ENCODE measurements around the gene LY6G6D.

Gene LY6G6D

DNA sequence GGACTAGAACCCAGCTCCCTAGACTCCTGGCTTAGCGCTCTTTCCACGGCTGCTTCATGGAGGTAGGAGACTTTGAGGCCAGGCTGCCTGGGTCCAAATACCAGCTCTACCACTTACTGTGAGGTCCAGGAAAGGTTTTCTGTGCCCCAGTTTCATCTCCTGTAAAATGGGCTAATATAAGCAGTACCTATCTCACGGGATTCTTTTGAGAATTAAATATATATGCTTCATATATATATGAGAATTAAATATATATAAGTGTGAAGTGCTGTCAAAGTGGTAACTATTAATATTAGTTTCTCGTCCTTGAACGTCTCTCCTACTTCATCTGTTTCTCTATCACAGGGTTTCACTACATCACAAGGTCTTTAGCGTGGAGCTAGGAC lies 24.1 kb upstream of the LY6G6D start:
- no peaks in the 10 kb centered on the region for H3K9me3 ChIP-seq (ENCODE audit: low read length)
- peaks cover 73% of the 10 kb centered on the region for H3K36me3 ChIP-seq (ENCODE audit: insufficient read depth, low read length)
- no peak overlapping the region for H3K4me3 ChIP-seq (ENCODE audit: low read depth, low read length, poor library complexity, severe bottlenecking)
- peaks cover 8% of the 10 kb centered on the region for H3K4me1 ChIP-seq (ENCODE audit: insufficient read depth, low read length, severe bottlenecking)
- no peak overlapping the region for H3K9ac ChIP-seq (ENCODE audit: low read length)
- TF ChIP-seq, protein P1, sequence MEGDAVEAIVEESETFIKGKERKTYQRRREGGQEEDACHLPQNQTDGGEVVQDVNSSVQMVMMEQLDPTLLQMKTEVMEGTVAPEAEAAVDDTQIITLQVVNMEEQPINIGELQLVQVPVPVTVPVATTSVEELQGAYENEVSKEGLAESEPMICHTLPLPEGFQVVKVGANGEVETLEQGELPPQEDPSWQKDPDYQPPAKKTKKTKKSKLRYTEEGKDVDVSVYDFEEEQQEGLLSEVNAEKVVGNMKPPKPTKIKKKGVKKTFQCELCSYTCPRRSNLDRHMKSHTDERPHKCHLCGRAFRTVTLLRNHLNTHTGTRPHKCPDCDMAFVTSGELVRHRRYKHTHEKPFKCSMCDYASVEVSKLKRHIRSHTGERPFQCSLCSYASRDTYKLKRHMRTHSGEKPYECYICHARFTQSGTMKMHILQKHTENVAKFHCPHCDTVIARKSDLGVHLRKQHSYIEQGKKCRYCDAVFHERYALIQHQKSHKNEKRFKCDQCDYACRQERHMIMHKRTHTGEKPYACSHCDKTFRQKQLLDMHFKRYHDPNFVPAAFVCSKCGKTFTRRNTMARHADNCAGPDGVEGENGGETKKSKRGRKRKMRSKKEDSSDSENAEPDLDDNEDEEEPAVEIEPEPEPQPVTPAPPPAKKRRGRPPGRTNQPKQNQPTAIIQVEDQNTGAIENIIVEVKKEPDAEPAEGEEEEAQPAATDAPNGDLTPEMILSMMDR (IDR thresholded peaks at IDR 0.05; ENCODE audit: low read length): no peak
- no peak for TF ChIP-seq EZH2 (IDR thresholded peaks at IDR 0.05; ENCODE audit: borderline replicate concordance, low read length)
- H3K27ac ChIP-seq (ENCODE audit: low read depth, low read length, poor library complexity, severe bottlenecking): no peak overlapping the region
- H2AFZ ChIP-seq (ENCODE audit: low read length): no peak overlapping the region
- no peaks in the 10 kb centered on the region for H3K27me3 ChIP-seq (ENCODE audit: insufficient read depth, low read length)
- H4K20me1 ChIP-seq (ENCODE audit: insufficient read depth, low read length): no peaks in the 10 kb centered on the region
- no peaks in the 10 kb centered on the region for H3F3A ChIP-seq (ENCODE audit: insufficient read depth, low read length)
- no peaks in the 10 kb centered on the region for H3K9me2 ChIP-seq (ENCODE audit: low read depth, low read length)
- no peaks in the 10 kb centered on the region for H3K79me2 ChIP-seq (ENCODE audit: insufficient read depth, low read length)
- H3K4me2 ChIP-seq (ENCODE audit: low read length): no peak overlapping the region

DNA sequence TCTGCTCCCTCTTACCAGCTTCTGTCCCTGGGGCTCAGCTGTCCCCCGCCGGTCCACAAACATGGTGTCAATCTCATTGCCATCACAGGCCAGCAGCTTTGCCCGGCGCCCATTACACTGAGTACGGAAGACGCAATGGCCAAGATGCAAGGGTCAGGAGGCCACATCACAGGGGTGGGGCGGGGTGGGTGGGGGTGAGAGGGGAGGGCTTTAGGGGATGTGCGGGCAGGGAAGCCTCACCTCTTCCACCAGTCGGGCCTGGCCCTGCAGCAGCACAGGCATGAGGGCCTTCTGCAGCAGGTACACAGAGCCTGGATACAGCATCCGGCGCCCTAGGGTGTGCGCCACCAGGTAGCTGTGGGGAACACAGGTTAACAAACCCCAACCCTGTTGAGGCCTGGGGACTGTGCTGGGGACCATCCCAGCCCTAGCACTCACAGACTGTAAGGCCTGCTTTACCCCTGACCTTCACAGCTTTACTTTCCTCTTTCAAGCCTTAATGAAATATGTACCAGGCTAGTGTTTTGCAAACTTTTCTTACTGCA lies 23.5 kb upstream of the LY6G6D start:
- H3K4me2 ChIP-seq (ENCODE audit: low read length): no peak overlapping the region
- H3K79me2 ChIP-seq (ENCODE audit: insufficient read depth, low read length): no peaks in the 10 kb centered on the region
- H3K27ac ChIP-seq (ENCODE audit: low read depth, low read length, poor library complexity, severe bottlenecking): no peak overlapping the region
- H3K9me3 ChIP-seq (ENCODE audit: low read length): no peaks in the 10 kb centered on the region
- H3K36me3 ChIP-seq (ENCODE audit: insufficient read depth, low read length): peaks cover 70% of the 10 kb centered on the region
- H3F3A ChIP-seq (ENCODE audit: insufficient read depth, low read length): no peaks in the 10 kb centered on the region
- no peaks in the 10 kb centered on the region for H4K20me1 ChIP-seq (ENCODE audit: insufficient read depth, low read length)
- no peaks in the 10 kb centered on the region for H3K27me3 ChIP-seq (ENCODE audit: insufficient read depth, low read length)
- H3K9ac ChIP-seq (ENCODE audit: low read length): no peak overlapping the region
- no peak overlapping the region for H2AFZ ChIP-seq (ENCODE audit: low read length)
- no peak for TF ChIP-seq EZH2 (IDR thresholded peaks at IDR 0.05; ENCODE audit: borderline replicate concordance, low read length)
- TF ChIP-seq, protein P1 (IDR thresholded peaks at IDR 0.05; ENCODE audit: low read length): no peak
- H3K9me2 ChIP-seq (ENCODE audit: low read depth, low read length): no peaks in the 10 kb centered on the region
- no peak overlapping the region for H3K4me3 ChIP-seq (ENCODE audit: low read depth, low read length, poor library complexity, severe bottlenecking)
- H3K4me1 ChIP-seq (ENCODE audit: insufficient read depth, low read length, severe bottlenecking): peaks cover 8% of the 10 kb centered on the region

DNA sequence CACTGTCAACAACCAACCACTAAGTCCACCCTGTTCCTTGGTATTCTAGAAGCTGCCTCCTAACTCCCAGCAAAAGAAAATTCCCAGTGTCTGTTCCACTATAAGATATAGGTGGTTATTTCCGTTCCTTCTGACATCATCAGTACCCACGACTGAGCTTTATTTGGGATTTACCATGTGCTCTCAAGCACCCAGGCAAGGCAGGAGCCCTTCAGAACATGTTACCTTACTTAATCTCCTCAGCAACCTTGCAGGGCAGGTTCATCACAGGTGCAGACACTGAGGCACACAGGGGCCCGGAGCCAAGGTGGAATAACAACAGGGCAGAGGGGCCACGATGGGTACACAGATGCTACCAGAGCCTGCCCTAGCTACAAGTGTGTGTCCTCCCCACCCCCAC lies 22.8 kb upstream of the LY6G6D start:
- Histone ChIP-seq H3K9me2 (ENCODE audit: low read depth, low read length) (no peaks in the 10 kb centered on the region), H3K79me2 (ENCODE audit: insufficient read depth, low read length) (no peaks in the 10 kb centered on the region), H3K36me3 (ENCODE audit: insufficient read depth, low read length) (peaks cover 66% of the 10 kb centered on the region), H3F3A (ENCODE audit: insufficient read depth, low read length) (no peaks in the 10 kb centered on the region), H3K9me3 (ENCODE audit: low read length) (no peaks in the 10 kb centered on the region), H2AFZ (ENCODE audit: low read length) (no peak overlapping the region), H3K4me2 (ENCODE audit: low read length) (no peak overlapping the region), H3K27ac (ENCODE audit: low read depth, low read length, poor library complexity, severe bottlenecking) (no peak overlapping the region), H3K4me3 (ENCODE audit: low read depth, low read length, poor library complexity, severe bottlenecking) (no peak overlapping the region), H3K9ac (ENCODE audit: low read length) (no peak overlapping the region), H3K27me3 (ENCODE audit: insufficient read depth, low read length) (no peaks in the 10 kb centered on the region), H4K20me1 (ENCODE audit: insufficient read depth, low read length) (no peaks in the 10 kb centered on the region), H3K4me1 (ENCODE audit: insufficient read depth, low read length, severe bottlenecking) (peaks cover 8% of the 10 kb centered on the region)
- TF ChIP-seq EZH2 (IDR thresholded peaks at IDR 0.05; ENCODE audit: borderline replicate concordance, low read length): no peak
- TF ChIP-seq, protein P1 (IDR thresholded peaks at IDR 0.05; ENCODE audit: low read length): no peak

All from OCI-LY1 (cell line).